Esophagus squamous epithelium (tissue), 4 donors: ENCODE results near the gene TMEM235.

Experiments
- CTCF ChIP-seq, 6 experiments: fragments of 450-650 bp in 4 of 6; fragments of 200-600 bp in 2 of 6; sonication (generic) in 2 of 6; IDR thresholded peaks; one replicate each; pipeline ENCODE4 v1.5.1; 2016 to 2019; ENCODE audit warnings: antibody characterized with exemption in 6 of 6, mild to moderate bottlenecking in 4 of 6, moderate library complexity in 4 of 6
- POLR2A ChIP-seq, 4 donors: fragments of 450-650 bp; IDR thresholded peaks; one replicate each; pipeline ENCODE4 v1.6.1; 2017; ENCODE audit warnings: antibody characterized with exemption in 4 of 4, mild to moderate bottlenecking in 4 of 4, moderate library complexity in 3 of 4

DNA sequence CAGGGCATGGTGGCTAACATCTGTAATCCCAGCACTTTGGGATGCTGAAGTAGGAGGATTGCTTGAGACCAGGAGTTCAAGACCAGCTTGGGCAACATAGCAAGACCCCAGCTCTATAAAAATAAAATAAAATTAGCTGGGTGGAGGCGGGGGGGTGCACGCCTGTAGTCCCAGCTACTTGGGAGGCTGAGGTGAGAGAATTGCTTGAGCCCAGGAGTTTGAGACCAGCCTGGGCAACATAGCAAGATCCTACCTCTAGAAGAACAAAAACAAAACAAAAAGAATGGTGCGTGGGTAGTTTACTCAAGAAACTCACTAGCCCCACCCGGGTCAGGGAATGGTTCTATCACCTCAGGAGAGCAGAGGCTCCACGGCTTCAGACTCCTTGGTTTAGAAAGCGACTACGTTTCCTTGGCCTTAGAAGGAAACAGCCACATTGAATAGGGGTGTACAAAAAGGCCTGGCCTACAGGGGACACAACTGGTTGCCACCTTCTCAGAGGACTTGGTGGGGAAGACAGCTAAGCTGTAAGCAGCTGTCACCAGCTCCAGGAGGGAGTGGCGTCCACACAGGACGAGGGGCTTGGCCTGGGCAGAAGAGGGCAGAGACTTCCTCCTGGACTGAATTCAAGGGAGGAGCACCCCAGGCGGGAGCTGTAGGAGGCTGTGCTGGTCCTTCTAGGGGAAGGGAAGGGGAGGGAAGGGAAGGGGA is 45.3 kb upstream of the TMEM235 start:
- TF ChIP-seq POLR2A (IDR thresholded peaks at IDR 0.05) (no peak), CTCF (IDR thresholded peaks at IDR 0.05) (no peak)
